OCI-LY1 (cell line): ENCODE measurements around the gene MAD1L1.

Source experiments
- H2AFZ ChIP-seq: fragments of 200-600 bp; sonication (generic), shearing (Covaris generic); 2 replicates; pipeline ENCODE4 v1.6.0; 2014; ENCODE audit warnings: antibody characterized with exemption, mild to moderate bottlenecking, low read length
- H3F3A ChIP-seq: fragments of 200-600 bp; sonication (generic), shearing (Covaris generic); 2 replicates; pipeline ENCODE4 v1.6.0; 2014; ENCODE audit warnings: mild to moderate bottlenecking, antibody characterized with exemption, low read length, moderate library complexity; ENCODE audit not compliant: insufficient read depth
- H3K27ac ChIP-seq: fragments of 200-600 bp; sonication (generic); 2 replicates; pipeline ENCODE4 v1.5.1; 2014; ENCODE audit warnings: low read length, mixed run types, mild to moderate bottlenecking, low read depth; ENCODE audit not compliant: poor library complexity, severe bottlenecking
- H3K27me3 ChIP-seq: fragments of 200-600 bp; sonication (generic); 2 replicates; pipeline ENCODE4 v1.6.0; 2014; ENCODE audit warnings: antibody characterized with exemption, mild to moderate bottlenecking, low read length, moderate library complexity; ENCODE audit not compliant: insufficient read depth
- H3K36me3 ChIP-seq: fragments of 200-600 bp; sonication (generic); 2 replicates; pipeline ENCODE4 v1.6.1; 2014; ENCODE audit warnings: mild to moderate bottlenecking, antibody characterized with exemption, low read length, moderate library complexity, mixed read lengths; ENCODE audit not compliant: insufficient read depth
- H3K4me1 ChIP-seq: fragments of 200-600 bp; sonication (generic); 2 replicates; pipeline ENCODE4 v1.5.1; 2014; ENCODE audit warnings: mild to moderate bottlenecking, low read length, moderate library complexity; ENCODE audit not compliant: insufficient read depth, severe bottlenecking
- H3K4me2 ChIP-seq: fragments of 200-600 bp; sonication (generic), shearing (Covaris generic); 2 replicates; pipeline ENCODE4 v1.6.1; 2014; ENCODE audit warnings: low read length
- H3K4me3 ChIP-seq: fragments of 200-600 bp; sonication (generic); 2 replicates; pipeline ENCODE4 v1.5.1; 2014; ENCODE audit warnings: low read length, low read depth, mild to moderate bottlenecking, mixed read lengths; ENCODE audit not compliant: poor library complexity, severe bottlenecking
- H3K79me2 ChIP-seq: fragments of 200-600 bp; shearing (Covaris generic); 2 replicates; pipeline ENCODE4 v1.6.1; 2016; ENCODE audit warnings: mixed run types, low read length, mixed read lengths; ENCODE audit not compliant: insufficient read depth
- H3K9ac ChIP-seq: fragments of 200-600 bp; sonication (generic), shearing (Covaris generic); 2 replicates; pipeline ENCODE4 v1.6.1; 2014; ENCODE audit warnings: mild to moderate bottlenecking, low read length, mixed read lengths
- H3K9me2 ChIP-seq: fragments of 200-600 bp; sonication (generic), shearing (Covaris generic); 2 replicates; pipeline ENCODE4 v1.6.1; 2014; ENCODE audit warnings: low read depth, mild to moderate bottlenecking, low read length, mixed read lengths
- H3K9me3 ChIP-seq: fragments of 200-600 bp; shearing (Covaris generic); 2 replicates; pipeline ENCODE4 v1.6.1; 2014; ENCODE audit warnings: low read length, mixed read lengths
- H4K20me1 ChIP-seq: fragments of 200-600 bp; sonication (generic), shearing (Covaris generic); 2 replicates; pipeline ENCODE4 v1.6.0; 2016; ENCODE audit warnings: mild to moderate bottlenecking, low read length; ENCODE audit not compliant: insufficient read depth
- EZH2 ChIP-seq: fragments of 200-600 bp; sonication (generic), shearing (Covaris generic); IDR thresholded peaks from 2 replicates; pipeline ENCODE4 v1.8.0; 2017; ENCODE audit warnings: borderline replicate concordance, mixed run types, mild to moderate bottlenecking, antibody characterized with exemption, low read length, moderate library complexity, mixed read lengths
- TF ChIP-seq, protein P1 (sequence below): fragments of 200-600 bp; sonication (generic), shearing (Covaris generic); IDR thresholded peaks from 2 replicates; pipeline ENCODE4 v1.5.1; 2017; ENCODE audit warnings: mild to moderate bottlenecking, antibody characterized with exemption, low read length, moderate library complexity, mixed read lengths

MAD1L1 gene

DNA sequence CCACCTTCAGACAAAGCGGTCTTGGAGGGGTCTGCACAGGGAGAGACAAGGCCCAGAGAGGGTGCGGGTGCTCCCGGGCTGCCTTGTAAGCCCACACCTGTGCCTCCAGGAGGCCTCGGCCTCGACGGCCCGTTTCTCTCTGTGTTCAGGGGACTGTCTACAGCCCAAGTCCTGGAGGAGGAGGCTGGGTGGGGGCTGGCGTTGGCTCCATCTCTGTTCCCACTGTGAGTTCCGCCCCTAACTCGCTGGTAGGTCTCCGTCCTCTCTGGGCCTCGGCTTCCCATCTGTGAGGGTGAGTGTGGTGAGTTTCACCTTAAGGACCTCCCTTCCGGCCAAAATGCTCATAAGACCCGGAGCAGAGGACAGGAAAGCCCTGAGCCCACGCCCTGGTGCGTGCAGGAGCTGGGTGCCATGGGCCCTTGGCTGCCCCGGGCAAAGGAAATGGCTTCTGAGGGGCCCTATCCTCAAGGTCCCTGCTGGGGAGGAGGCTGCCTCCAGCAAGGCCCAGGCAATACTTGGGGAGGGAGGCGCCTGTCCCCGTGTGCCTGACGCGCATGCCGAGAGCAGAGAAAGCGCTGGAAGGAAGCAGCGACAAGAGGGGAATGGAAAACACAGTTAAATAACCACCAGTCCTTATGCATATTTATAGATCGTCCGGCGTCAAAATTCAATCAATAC is 285.8 kb downstream of the MAD1L1 start:
- no peaks in the 10 kb centered on the region for H3F3A ChIP-seq
- no peak overlapping the region for H3K9ac ChIP-seq
- no peaks in the 10 kb centered on the region for H4K20me1 ChIP-seq
- no peaks in the 10 kb centered on the region for H3K9me2 ChIP-seq
- H3K4me2 ChIP-seq, result no peak overlapping the region
- H3K27ac ChIP-seq, result no peak overlapping the region
- no peaks in the 10 kb centered on the region for H3K9me3 ChIP-seq
- TF ChIP-seq EZH2, result no peak
- TF ChIP-seq, protein P1, sequence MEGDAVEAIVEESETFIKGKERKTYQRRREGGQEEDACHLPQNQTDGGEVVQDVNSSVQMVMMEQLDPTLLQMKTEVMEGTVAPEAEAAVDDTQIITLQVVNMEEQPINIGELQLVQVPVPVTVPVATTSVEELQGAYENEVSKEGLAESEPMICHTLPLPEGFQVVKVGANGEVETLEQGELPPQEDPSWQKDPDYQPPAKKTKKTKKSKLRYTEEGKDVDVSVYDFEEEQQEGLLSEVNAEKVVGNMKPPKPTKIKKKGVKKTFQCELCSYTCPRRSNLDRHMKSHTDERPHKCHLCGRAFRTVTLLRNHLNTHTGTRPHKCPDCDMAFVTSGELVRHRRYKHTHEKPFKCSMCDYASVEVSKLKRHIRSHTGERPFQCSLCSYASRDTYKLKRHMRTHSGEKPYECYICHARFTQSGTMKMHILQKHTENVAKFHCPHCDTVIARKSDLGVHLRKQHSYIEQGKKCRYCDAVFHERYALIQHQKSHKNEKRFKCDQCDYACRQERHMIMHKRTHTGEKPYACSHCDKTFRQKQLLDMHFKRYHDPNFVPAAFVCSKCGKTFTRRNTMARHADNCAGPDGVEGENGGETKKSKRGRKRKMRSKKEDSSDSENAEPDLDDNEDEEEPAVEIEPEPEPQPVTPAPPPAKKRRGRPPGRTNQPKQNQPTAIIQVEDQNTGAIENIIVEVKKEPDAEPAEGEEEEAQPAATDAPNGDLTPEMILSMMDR, result no peak
- H3K27me3 ChIP-seq, result no peaks in the 10 kb centered on the region
- H3K4me3 ChIP-seq, result no peak overlapping the region
- H3K4me1 ChIP-seq, result peaks cover 23% of the 10 kb centered on the region
- H3K36me3 ChIP-seq, result 0 out of 2 replicates have a peak, but pooled peaks cover 4% of the 10 kb centered on the region
- no peaks in the 10 kb centered on the region for H3K79me2 ChIP-seq
- H2AFZ ChIP-seq, result no peak overlapping the region

DNA sequence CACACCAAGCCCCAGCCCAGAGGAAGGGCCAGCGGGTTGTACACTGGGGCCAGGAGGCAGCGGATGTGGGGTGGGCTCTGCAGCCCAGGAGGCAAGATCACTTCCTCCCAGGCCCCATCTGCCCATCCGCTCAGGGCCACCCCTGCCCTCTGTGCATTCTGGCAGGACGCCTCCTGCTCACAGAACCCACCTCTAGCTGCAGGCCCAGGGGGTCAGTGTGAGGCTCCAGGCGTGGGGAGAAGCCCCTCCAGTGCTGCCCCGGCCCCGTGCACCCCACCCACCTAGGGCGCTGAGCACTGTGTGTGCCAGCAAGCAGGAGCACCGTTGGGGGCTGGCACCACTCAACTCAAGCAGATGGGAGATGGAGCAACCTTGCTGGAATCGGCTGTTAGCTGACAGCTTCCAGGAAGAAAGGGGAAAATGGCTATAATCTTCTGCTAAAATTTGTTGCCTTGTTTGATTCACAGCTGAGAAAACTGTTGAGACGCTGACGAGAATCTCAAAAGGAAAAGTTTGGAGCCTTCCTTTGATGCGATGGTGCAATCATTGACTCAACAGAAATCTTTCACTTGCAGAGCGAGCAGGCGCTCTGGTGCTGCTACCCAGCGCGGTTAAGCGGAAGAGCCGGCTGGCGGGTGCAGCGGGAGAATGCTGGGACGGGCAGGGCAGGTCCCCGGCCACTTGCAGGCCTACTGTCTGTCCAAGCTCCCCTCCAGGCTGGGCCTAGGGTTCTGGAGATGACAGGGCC is 286.5 kb downstream of the MAD1L1 start:
- Histone ChIP-seq H3K27ac (no peak overlapping the region), H3F3A (no peaks in the 10 kb centered on the region), H3K9me3 (no peaks in the 10 kb centered on the region), H4K20me1 (no peaks in the 10 kb centered on the region), H2AFZ (no peak overlapping the region), H3K9me2 (no peaks in the 10 kb centered on the region), H3K36me3 (no peaks in the 10 kb centered on the region), H3K9ac (no peak overlapping the region), H3K4me2 (no peak overlapping the region), H3K79me2 (no peaks in the 10 kb centered on the region), H3K27me3 (no peaks in the 10 kb centered on the region), H3K4me1 (peaks cover 20% of the 10 kb centered on the region), H3K4me3 (no peak overlapping the region)
- TF ChIP-seq, protein P1, result no peak
- TF ChIP-seq EZH2, result no peak

DNA sequence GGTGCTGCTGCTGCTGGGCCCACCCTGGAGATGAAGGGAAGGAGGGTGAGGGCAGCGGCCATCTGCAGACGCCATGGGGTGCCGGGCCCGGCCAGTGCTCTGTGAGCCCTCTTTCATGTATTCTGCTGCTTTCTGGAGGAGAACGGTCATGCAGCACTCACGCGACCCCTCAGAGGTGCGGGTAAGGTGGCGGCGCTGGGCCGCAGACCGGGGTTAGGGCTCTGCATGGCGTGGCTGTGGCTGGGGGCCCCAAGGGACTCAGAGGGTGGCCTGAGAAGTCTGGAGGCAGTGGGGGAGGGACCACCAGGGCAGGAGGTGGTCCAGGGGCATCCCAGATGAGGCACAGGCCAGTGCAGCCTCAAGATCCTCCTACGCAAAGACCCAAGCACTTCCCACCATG is 287.2 kb downstream of the MAD1L1 start:
- Histone ChIP-seq H3K4me2 (no peak overlapping the region), H3K9ac (no peak overlapping the region), H3K79me2 (no peaks in the 10 kb centered on the region), H3K4me3 (no peak overlapping the region), H3K27me3 (no peaks in the 10 kb centered on the region), H3K9me3 (no peaks in the 10 kb centered on the region), H3K27ac (no peak overlapping the region), H2AFZ (no peak overlapping the region), H3K9me2 (no peaks in the 10 kb centered on the region), H3K36me3 (no peaks in the 10 kb centered on the region), H3F3A (no peaks in the 10 kb centered on the region), H3K4me1 (peaks cover 20% of the 10 kb centered on the region), H4K20me1 (no peaks in the 10 kb centered on the region)
- no peak for TF ChIP-seq EZH2
- TF ChIP-seq, protein P1, result no peak
